ENCODE results near the gene SLC24A3. TPM values are rescaled to one million over a fixed set of nuclear protein-coding genes. Genes with fewer than 3 reads are reported as not detected.

The SLC24A3 gene
- total RNA-seq, 2 experiments from 2014 or later, result not detected

- ChIA-PET POLR2A (no interaction called here), CTCF (ENCODE audit: unreplicated experiment) (no interaction called here)
- no peak for TF ChIP-seq EZH2phosphoT487 (IDR thresholded peaks at IDR 0.05; ENCODE audit: borderline replicate concordance, low read depth, low read length)
- no peak for TF ChIP-seq CTCF (conservative IDR thresholded peaks at IDR 0.05; ENCODE audit: low read length)
- Histone ChIP-seq H3K9me3 (ENCODE audit: low read length) (no peaks in the 10 kb centered on the region), H2AFZ (ENCODE audit: low read length) (no peak overlapping the region), H3K27ac (ENCODE audit: low read depth, low read length, poor library complexity, severe bottlenecking) (no peak overlapping the region), H3K36me3 (ENCODE audit: insufficient read depth, low read length) (no peaks in the 10 kb centered on the region), H3K4me2 (ENCODE audit: low read length) (no peak overlapping the region), H3K4me3 (ENCODE audit: low read depth, low read length, poor library complexity, severe bottlenecking) (no peak overlapping the region), H4K20me1 (ENCODE audit: insufficient read depth, low read length) (no peaks in the 10 kb centered on the region), H3K9me2 (ENCODE audit: insufficient read depth, low read length) (no peaks in the 10 kb centered on the region), H3K4me1 (ENCODE audit: insufficient read depth, low read length, poor library complexity, severe bottlenecking) (no peaks in the 10 kb centered on the region), H3K79me2 (ENCODE audit: insufficient read depth, low read depth, low read length) (no peaks in the 10 kb centered on the region)
- intact Hi-C loops (cut with micrococcal nuclease; ENCODE audit: unreplicated experiment), result no loop called here
- DNase-seq (ENCODE audit: low spot score), result no peak
- no TSS peak for BruUV-seq (replicated peaks)
Observed at GRCh38 chr20:19304389-19304788, 91.9 kb downstream of the SLC24A3 start.

DNA sequence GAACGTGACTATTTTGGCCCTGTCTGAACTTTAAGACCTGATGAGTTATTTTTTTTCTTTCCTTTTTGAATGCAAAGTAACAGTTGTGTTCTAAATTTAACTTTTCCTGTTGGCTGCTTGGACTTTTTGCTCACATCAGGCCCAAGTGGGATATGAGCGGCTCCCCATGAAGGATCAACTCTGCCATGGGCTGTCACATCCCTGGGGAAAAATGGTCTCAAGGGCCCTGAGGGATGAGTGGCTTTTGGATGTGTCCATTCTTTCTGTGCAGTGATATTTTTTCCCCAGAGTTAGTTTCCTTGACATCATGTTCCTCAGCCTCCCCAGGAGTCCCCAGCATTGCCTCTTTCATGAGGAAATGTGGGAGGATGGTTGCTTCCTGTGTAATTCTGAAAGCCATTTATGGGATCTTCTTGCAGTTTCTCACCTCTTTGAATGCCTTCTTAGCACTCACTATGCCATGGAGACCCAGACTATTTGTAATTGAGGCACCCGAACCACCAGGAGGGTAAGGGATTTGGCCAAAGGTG is 92.5 kb downstream of the SLC24A3 start:
- POLR2A ChIA-PET, result no interaction called here
- H3K36me3 ChIP-seq (ENCODE audit: insufficient read depth, low read length), result no peaks in the 10 kb centered on the region
- no peak overlapping the region for H3K4me3 ChIP-seq (ENCODE audit: low read depth, low read length, poor library complexity, severe bottlenecking)
- H3K4me1 ChIP-seq (ENCODE audit: insufficient read depth, low read length, poor library complexity, severe bottlenecking), result no peaks in the 10 kb centered on the region
- no peaks in the 10 kb centered on the region for H3K9me2 ChIP-seq (ENCODE audit: insufficient read depth, low read length)
- DNase-seq (ENCODE audit: low spot score), result no peak
- no peak overlapping the region for H3K27ac ChIP-seq (ENCODE audit: low read depth, low read length, poor library complexity, severe bottlenecking)
- intact Hi-C loops (cut with micrococcal nuclease; ENCODE audit: unreplicated experiment), result no loop called here
- H3K4me2 ChIP-seq (ENCODE audit: low read length), result no peak overlapping the region
- H3K9me3 ChIP-seq (ENCODE audit: low read length), result no peaks in the 10 kb centered on the region
- no TSS peak for BruUV-seq (replicated peaks)
- H2AFZ ChIP-seq (ENCODE audit: low read length), result no peak overlapping the region
- CTCF ChIA-PET (ENCODE audit: unreplicated experiment), result no interaction called here
- TF ChIP-seq CTCF (conservative IDR thresholded peaks at IDR 0.05; ENCODE audit: low read length) (no peak), EZH2phosphoT487 (IDR thresholded peaks at IDR 0.05; ENCODE audit: borderline replicate concordance, low read depth, low read length) (no peak)
- H3K79me2 ChIP-seq (ENCODE audit: insufficient read depth, low read depth, low read length), result no peaks in the 10 kb centered on the region
- H4K20me1 ChIP-seq (ENCODE audit: insufficient read depth, low read length), result no peaks in the 10 kb centered on the region

DNA sequence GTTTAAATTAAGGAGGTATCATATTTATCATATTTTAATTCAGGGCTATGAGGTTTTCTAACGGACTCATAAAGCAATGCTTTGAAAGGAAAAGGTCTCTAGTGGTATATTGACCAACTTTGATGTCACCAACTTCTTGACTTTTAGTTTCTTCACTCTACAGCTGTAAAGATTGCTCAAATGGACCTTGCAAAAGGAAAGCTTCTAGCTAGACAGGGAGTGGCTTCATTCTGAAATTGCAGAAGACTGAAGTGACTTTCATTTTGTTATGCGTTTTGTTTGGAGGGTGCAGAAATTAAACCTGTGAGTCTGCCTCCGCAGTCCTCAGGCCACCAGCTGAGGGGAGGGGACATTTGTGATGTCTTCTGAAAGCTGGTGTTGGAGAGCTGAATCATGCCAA is 95.7 kb downstream of the SLC24A3 start:
- ChIA-PET POLR2A (no interaction called here), CTCF (ENCODE audit: unreplicated experiment) (no interaction called here)
- DNase-seq (ENCODE audit: low spot score), result no peak
- no TSS peak for BruUV-seq (replicated peaks)
- H3K4me1 ChIP-seq (ENCODE audit: insufficient read depth, low read length, poor library complexity, severe bottlenecking), result no peaks in the 10 kb centered on the region
- no peak overlapping the region for H2AFZ ChIP-seq (ENCODE audit: low read length)
- H3K4me2 ChIP-seq (ENCODE audit: low read length), result no peak overlapping the region
- H3K27ac ChIP-seq (ENCODE audit: low read depth, low read length, poor library complexity, severe bottlenecking), result no peak overlapping the region
- H3K4me3 ChIP-seq (ENCODE audit: low read depth, low read length, poor library complexity, severe bottlenecking), result no peak overlapping the region
- H3K9me3 ChIP-seq (ENCODE audit: low read length), result no peaks in the 10 kb centered on the region
- TF ChIP-seq CTCF (conservative IDR thresholded peaks at IDR 0.05; ENCODE audit: low read length) (no peak), EZH2phosphoT487 (IDR thresholded peaks at IDR 0.05; ENCODE audit: borderline replicate concordance, low read depth, low read length) (no peak)
- no peaks in the 10 kb centered on the region for H3K9me2 ChIP-seq (ENCODE audit: insufficient read depth, low read length)
- no peaks in the 10 kb centered on the region for H3K36me3 ChIP-seq (ENCODE audit: insufficient read depth, low read length)
- no peaks in the 10 kb centered on the region for H3K79me2 ChIP-seq (ENCODE audit: insufficient read depth, low read depth, low read length)
- H4K20me1 ChIP-seq (ENCODE audit: insufficient read depth, low read length), result no peaks in the 10 kb centered on the region
- intact Hi-C loops (cut with micrococcal nuclease; ENCODE audit: unreplicated experiment), result no loop called here

Data from OCI-LY7 (cell line).